Right atrium auricular region (tissue), 2 donors: ENCODE results near the gene CCSER2. TPM values are rescaled to one million over a fixed set of nuclear protein-coding genes. Genes with fewer than 3 reads are reported as not detected.
A peak's percentile ranks its signal among the peaks of the same experiment; 100 is the strongest.

ENCODE experiments used
- DNase-seq: peaks from one replicate; pipeline ENCODE4 v3.0.0-alpha.2; 2019; ENCODE audit warnings: low spot score
- H3K27ac ChIP-seq, 2 donors: fragments of 200-600 bp; sonication (generic); 1 replicate in 1 of 2; 2 replicates in 1 of 2; pipeline ENCODE4 v1.5.1; 2016 to 2019
- H3K27me3 ChIP-seq, 2 donors: fragments of 200-600 bp; sonication (generic); one replicate each; pipeline versions ENCODE4 v1.5.1 to v1.6.0; 2017 to 2019
- H3K36me3 ChIP-seq: fragments of 200-600 bp; sonication (generic); one replicate; pipeline ENCODE4 v1.5.1; 2016
- H3K4me1 ChIP-seq, 2 donors: fragments of 200-600 bp; sonication (generic); one replicate each; pipeline versions ENCODE4 v1.5.1 to v1.6.0; 2017 to 2019
- H3K4me3 ChIP-seq, 2 donors: fragments of 200-600 bp; sonication (generic); 1 replicate in 1 of 2; 2 replicates in 1 of 2; pipeline ENCODE4 v1.5.1; 2017 to 2019; ENCODE audit warnings: mild to moderate bottlenecking in 1 of 2, moderate library complexity in 1 of 2
- H3K9me3 ChIP-seq, 2 donors: fragments of 200-600 bp; sonication (generic); one replicate each; pipeline ENCODE4 v1.5.1; 2019
- CTCF ChIP-seq, 2 donors: fragments of 200-600 bp; sonication (generic); IDR thresholded peaks; one replicate each; pipeline ENCODE4 v1.5.1; 2019; ENCODE audit warnings: antibody characterized with exemption in 2 of 2
- total RNA-seq, 2 donors: library from RNA; depleted of rRNA; stranded (reverse); fragments of >200 nt; gene quantifications; one replicate each; pipeline ENCODE4 v1.1.0, GENCODE V29; 2016

CCSER2 gene
- total RNA-seq, 2 donors from 2014 or later = 77.1 to 91.6 TPM

- Histone ChIP-seq H3K4me3 (no peak overlapping the region), H3K36me3 (no peaks in the 10 kb centered on the region), H3K27me3 (no peaks in the 10 kb centered on the region), H3K4me1 (peaks cover 0 to 12% of the 10 kb centered on the region in 2 donors), H3K27ac (no peak overlapping the region), H3K9me3 (no peaks in the 10 kb centered on the region)
- peak; percentile 55 to 87 for TF ChIP-seq CTCF (IDR thresholded peaks at IDR 0.05)
- no peak for DNase-seq
Measured at GRCh38 chr10:84537447-84537931, 209.1 kb downstream of the CCSER2 start.

- no peaks in the 10 kb centered on the region for H3K36me3 ChIP-seq
- peaks cover 0 to 12% of the 10 kb centered on the region in 2 donors for H3K4me1 ChIP-seq
- no peaks in the 10 kb centered on the region for H3K27me3 ChIP-seq
- no peak for DNase-seq
- H3K9me3 ChIP-seq = no peaks in the 10 kb centered on the region
- no peak overlapping the region for H3K4me3 ChIP-seq
- H3K27ac ChIP-seq = no peak overlapping the region
- no peak for TF ChIP-seq CTCF (IDR thresholded peaks at IDR 0.05)
Measured at GRCh38 chr10:84538036-84538435, 209.6 kb downstream of the CCSER2 start.

GRCh38 chr10:84539216-84539615, 210.8 kb downstream of the CCSER2 start:
- Histone ChIP-seq H3K27me3 (no peaks in the 10 kb centered on the region), H3K4me3 (no peak overlapping the region), H3K36me3 (no peaks in the 10 kb centered on the region), H3K4me1 (peaks cover 0 to 12% of the 10 kb centered on the region in 2 donors), H3K27ac (no peak overlapping the region), H3K9me3 (no peaks in the 10 kb centered on the region)
- DNase-seq = no peak
- TF ChIP-seq CTCF (IDR thresholded peaks at IDR 0.05) = no peak

GRCh38 chr10:84540022-84540616, 211.7 kb downstream of the CCSER2 start:
- Histone ChIP-seq H3K4me3 (peak overlapping the region in 1 of 2 donors; percentile 37), H3K4me1 (peaks cover 0 to 12% of the 10 kb centered on the region in 2 donors), H3K36me3 (no peaks in the 10 kb centered on the region), H3K27me3 (no peaks in the 10 kb centered on the region), H3K9me3 (no peaks in the 10 kb centered on the region), H3K27ac (no peak overlapping the region)
- no peak for TF ChIP-seq CTCF (IDR thresholded peaks at IDR 0.05)
- no peak for DNase-seq

GRCh38 chr10:84540617-84541288, 212.4 kb downstream of the CCSER2 start:
- Histone ChIP-seq H3K4me3 (peak overlapping the region; percentile 28 to 37), H3K9me3 (no peaks in the 10 kb centered on the region), H3K27me3 (no peaks in the 10 kb centered on the region), H3K27ac (no peak overlapping the region), H3K36me3 (no peaks in the 10 kb centered on the region), H3K4me1 (peaks cover 0 to 12% of the 10 kb centered on the region in 2 donors)
- TF ChIP-seq CTCF (IDR thresholded peaks at IDR 0.05) = peak; percentile 74 to 85
- DNase-seq = no peak
